ENCODE data around the gene PLEKHO1.
A peak's percentile ranks its signal among the peaks of the same experiment; 100 is the strongest.
"Not testable (repeated sequence)": the region's sequence is repeated elsewhere in the genome, so short reads cannot be mapped to it uniquely, and the experiment has no call there.

PLEKHO1 gene

DNA sequence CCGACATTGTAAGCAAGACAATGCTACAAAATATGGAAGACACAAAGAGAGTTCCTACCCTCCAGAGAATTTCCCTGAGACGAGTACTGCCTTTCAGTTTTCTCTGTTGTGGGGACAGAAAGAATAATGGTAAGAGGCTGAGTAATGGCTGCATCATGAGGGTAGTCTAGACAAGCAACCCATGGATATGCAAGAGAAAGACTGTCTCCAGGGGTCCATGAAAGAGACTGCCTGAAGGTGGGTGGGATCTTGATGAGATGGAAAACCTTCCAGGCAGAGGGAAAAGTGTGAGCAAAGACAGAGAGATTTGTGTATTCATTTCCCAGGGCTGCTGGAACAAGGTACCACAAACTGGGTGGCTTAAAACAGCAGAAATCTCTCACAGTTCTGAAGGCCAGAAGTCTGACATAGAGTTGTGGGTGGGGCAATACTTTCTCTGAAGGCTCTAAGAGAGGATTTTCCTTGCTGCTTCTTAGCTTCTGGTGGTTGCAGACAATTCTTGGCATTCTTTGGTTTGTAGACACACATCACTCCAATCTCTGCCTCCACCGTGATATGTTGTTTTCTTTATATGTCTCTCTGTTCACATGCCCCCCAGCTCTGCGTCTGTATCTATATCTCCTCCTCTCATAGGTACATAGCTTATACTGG lies 44.8 kb downstream of the PLEKHO1 start:
- ATAC-seq (replicated peaks) (no peak), DNase-seq (no peak)
- no peaks in the 10 kb centered on the region for H3K4me1 Mint-ChIP-seq (ENCODE audit: low read depth in 2 of 2)
- H3K27ac Mint-ChIP-seq, result no peak overlapping the region
- H3K36me3 Mint-ChIP-seq (ENCODE audit: insufficient read depth), result no peaks in the 10 kb centered on the region
- no peak overlapping the region for H3K4me3 Mint-ChIP-seq
- H3K9me3 Mint-ChIP-seq, result no peaks in the 10 kb centered on the region
- H3K27me3 Mint-ChIP-seq, result peaks cover 11 to 24% of the 10 kb centered on the region in 2 donors

- ATAC-seq (replicated peaks) (no peak), DNase-seq (no peak)
- Mint-ChIP-seq H3K36me3 (ENCODE audit: insufficient read depth) (no peaks in the 10 kb centered on the region), H3K4me1 (ENCODE audit: low read depth in 2 of 2) (no peaks in the 10 kb centered on the region), H3K9me3 (no peaks in the 10 kb centered on the region), H3K27ac (peak overlapping the region in 1 of 2 donors; percentile 72), H3K27me3 (peaks cover 11 to 14% of the 10 kb centered on the region in 2 donors), H3K4me3 (no peak overlapping the region)
Measured at GRCh38 chr1:150196417-150196816, 46.7 kb downstream of the PLEKHO1 start.

DNA sequence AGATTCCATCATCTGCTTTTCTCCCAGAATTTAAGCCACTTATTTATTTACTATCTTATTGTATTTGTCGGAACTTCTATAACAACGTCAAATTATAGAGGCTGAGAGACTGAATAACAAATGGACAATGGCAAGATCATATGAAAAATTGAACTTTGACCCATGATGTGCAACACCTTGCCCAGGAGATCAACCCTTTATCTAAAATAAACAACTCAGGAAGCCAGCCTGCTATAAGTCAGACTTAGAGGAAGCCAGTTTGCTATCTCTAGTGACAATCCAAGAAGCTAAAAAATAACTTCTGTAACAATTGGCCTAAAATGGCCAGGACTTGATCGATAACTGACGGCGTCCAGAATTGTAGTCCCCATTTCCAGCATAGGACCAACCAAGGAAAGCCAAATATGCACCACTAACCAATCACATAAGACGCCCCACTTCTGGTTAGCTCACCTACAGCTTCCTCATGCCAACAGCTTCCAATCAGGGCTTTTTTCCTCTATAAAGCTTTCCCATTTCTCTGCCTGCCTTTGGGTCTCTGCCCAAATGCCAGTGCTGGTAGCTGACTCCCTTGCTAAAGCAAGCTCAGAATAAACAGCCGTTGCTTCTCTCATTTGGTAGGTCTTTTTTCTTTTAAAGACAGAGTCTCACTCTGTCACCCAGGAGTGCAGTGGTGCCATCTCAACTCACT lies 57.7 kb downstream of the PLEKHO1 start:
- Mint-ChIP-seq H3K36me3 (ENCODE audit: insufficient read depth) (no peaks in the 10 kb centered on the region), H3K4me1 (ENCODE audit: low read depth in 2 of 2) (no peaks in the 10 kb centered on the region), H3K27ac (no peak overlapping the region), H3K9me3 (no peaks in the 10 kb centered on the region), H3K4me3 (no peak overlapping the region), H3K27me3 (no peaks in the 10 kb centered on the region)
- no peak for ATAC-seq (replicated peaks)
- DNase-seq, result no peak

- not testable (repeated sequence) for H3K4me3 Mint-ChIP-seq; H3K9me3 Mint-ChIP-seq; H3K36me3 Mint-ChIP-seq (ENCODE audit: insufficient read depth); DNase-seq; H3K27me3 Mint-ChIP-seq; H3K4me1 Mint-ChIP-seq (ENCODE audit: low read depth in 2 of 2); ATAC-seq (replicated peaks); H3K27ac Mint-ChIP-seq
Measured at GRCh38 chr1:150208460-150208859, 58.7 kb downstream of the PLEKHO1 start.

Measured in effector memory CD8-positive, alpha-beta T cell (primary cell).